K562 (cell line): ENCODE measurements around the gene FARP1.

ENCODE experiments used
- CBX8 ChIP-seq: fragments of 200-600 bp; sonication (generic); IDR thresholded peaks from 2 replicates; pipeline ENCODE4 v1.6.1; 2012; ENCODE audit warnings: borderline replicate concordance, mixed run types, low read depth, mild to moderate bottlenecking, moderate library complexity, mixed read lengths, low read length, control low read depth, inconsistent platforms; ENCODE audit not compliant: poor library complexity, severe bottlenecking; ENCODE audit errors: extremely low read depth
- HDAC2 ChIP-seq: fragments of 450-650 bp; IDR thresholded peaks from 2 replicates; pipeline ENCODE4 v1.6.1; 2016; ENCODE audit warnings: mild to moderate bottlenecking
- SIN3A ChIP-seq, 2 experiments: fragments of 150-350 bp in 1 of 2; IDR thresholded peaks; 2 replicates each; pipeline ENCODE4 v1.6.1; 2011 to 2016; ENCODE audit warnings: borderline replicate concordance in 2 of 2, low read depth in 2 of 2, low read length in 2 of 2, mild to moderate bottlenecking in 2 of 2, moderate library complexity in 2 of 2; ENCODE audit not compliant: control insufficient read depth in 1 of 2
- TF ChIP-seq, protein P1 (sequence below), 2 experiments: IDR thresholded peaks; 2 replicates each; pipeline ENCODE4 v1.6.1; 2012; ENCODE audit warnings: improper control_type of control experiment in 2 of 2, low read depth in 2 of 2, low read length in 2 of 2, borderline replicate concordance in 1 of 2

- TF ChIP-seq, protein P1, sequence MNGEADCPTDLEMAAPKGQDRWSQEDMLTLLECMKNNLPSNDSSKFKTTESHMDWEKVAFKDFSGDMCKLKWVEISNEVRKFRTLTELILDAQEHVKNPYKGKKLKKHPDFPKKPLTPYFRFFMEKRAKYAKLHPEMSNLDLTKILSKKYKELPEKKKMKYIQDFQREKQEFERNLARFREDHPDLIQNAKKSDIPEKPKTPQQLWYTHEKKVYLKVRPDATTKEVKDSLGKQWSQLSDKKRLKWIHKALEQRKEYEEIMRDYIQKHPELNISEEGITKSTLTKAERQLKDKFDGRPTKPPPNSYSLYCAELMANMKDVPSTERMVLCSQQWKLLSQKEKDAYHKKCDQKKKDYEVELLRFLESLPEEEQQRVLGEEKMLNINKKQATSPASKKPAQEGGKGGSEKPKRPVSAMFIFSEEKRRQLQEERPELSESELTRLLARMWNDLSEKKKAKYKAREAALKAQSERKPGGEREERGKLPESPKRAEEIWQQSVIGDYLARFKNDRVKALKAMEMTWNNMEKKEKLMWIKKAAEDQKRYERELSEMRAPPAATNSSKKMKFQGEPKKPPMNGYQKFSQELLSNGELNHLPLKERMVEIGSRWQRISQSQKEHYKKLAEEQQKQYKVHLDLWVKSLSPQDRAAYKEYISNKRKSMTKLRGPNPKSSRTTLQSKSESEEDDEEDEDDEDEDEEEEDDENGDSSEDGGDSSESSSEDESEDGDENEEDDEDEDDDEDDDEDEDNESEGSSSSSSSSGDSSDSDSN (IDR thresholded peaks at IDR 0.05; ENCODE audit: borderline replicate concordance in 1 of 2, low read depth in 2 of 2, low read length in 2 of 2) = no peak
- TF ChIP-seq SIN3A (IDR thresholded peaks at IDR 0.05; ENCODE audit: borderline replicate concordance in 2 of 2, control insufficient read depth in 1 of 2, low read depth in 2 of 2, low read length in 2 of 2) (no peak), HDAC2 (no peak), CBX8 (no peak)
These were observed 333.7 kb downstream of the FARP1 start for GRCh38 chr13:98476538-98476966.
